ENCODE results near the gene GDPD4. TPM values are rescaled to one million over a fixed set of nuclear protein-coding genes. Genes with fewer than 3 reads are reported as not detected.

Gene GDPD4
- total and polyA plus RNA-seq, 10 of the 15 experiments (the other 5 are each of a cell fraction or from before 2014, with no cell fraction given), result 0.23 TPM; not detected in 9

- no peak for TF ChIP-seq NKRF (conservative IDR thresholded peaks at IDR 0.05)
- TF ChIP-seq, protein P1, sequence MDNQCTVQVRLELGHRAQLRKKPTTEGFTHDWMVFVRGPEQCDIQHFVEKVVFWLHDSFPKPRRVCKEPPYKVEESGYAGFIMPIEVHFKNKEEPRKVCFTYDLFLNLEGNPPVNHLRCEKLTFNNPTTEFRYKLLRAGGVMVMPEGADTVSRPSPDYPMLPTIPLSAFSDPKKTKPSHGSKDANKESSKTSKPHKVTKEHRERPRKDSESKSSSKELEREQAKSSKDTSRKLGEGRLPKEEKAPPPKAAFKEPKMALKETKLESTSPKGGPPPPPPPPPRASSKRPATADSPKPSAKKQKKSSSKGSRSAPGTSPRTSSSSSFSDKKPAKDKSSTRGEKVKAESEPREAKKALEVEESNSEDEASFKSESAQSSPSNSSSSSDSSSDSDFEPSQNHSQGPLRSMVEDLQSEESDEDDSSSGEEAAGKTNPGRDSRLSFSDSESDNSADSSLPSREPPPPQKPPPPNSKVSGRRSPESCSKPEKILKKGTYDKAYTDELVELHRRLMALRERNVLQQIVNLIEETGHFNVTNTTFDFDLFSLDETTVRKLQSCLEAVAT (IDR thresholded peaks at IDR 0.05), result no peak
- no peak for TF ChIP-seq E2F4 (IDR thresholded peaks at IDR 0.05; ENCODE audit: low read depth, low read length)
- TF ChIP-seq RELA (IDR thresholded peaks at IDR 0.05; ENCODE audit: borderline replicate concordance, partially characterized antibody), result no peak
- no peak for TF ChIP-seq HDGF (IDR thresholded peaks at IDR 0.05)
- no peak for TF ChIP-seq EGR1 (IDR thresholded peaks at IDR 0.05; ENCODE audit: borderline replicate concordance in 1 of 2, low read depth in 2 of 2, low read length in 2 of 2)
- no peak for TF ChIP-seq MEF2B (IDR thresholded peaks at IDR 0.05; ENCODE audit: partially characterized antibody, poor library complexity, severe bottlenecking)
Measured at GRCh38 chr11:77345621-77346020, 44.1 kb upstream of the GDPD4 start (continued).

DNA sequence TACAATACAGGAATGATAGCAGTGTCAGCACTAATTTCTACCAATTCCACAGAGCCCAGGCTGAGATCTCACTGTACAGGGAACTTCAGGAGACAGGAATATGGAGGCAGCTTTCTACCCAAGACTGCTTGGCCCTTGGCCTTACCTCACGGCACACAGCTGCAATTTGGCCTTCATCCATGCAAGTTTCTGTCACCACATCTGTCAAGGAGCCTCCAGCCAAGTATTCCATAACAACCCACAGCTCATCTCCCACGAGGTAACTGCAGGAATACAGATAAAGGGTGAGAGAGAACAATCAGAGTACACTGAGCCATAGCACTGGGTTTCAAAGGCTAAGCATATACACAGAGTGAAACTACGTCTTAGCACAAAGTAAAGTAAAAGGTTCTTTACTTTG lies 39.0 kb upstream of the GDPD4 start:
- Histone ChIP-seq H3K4me2 (ENCODE audit: control insufficient read depth, insufficient read depth) (no peak overlapping the region), H3K27me3 (replicated peaks in 1 of 2; ENCODE audit: control insufficient read depth in 2 of 2, insufficient read depth in 2 of 2, low read length in 1 of 2) (no peaks in the 10 kb centered on the region), H3K36me3 (ENCODE audit: control insufficient read depth in 2 of 2, insufficient read depth in 2 of 2, low read length in 1 of 2) (peaks cover 9 to 26% of the 10 kb centered on the region in 2 experiments), H3K4me3 (no peak overlapping the region), H3K9me3 (replicated peaks; ENCODE audit: control insufficient read depth, insufficient read depth, low read length) (no peaks in the 10 kb centered on the region), H4K20me1 (ENCODE audit: control insufficient read depth, insufficient read depth) (no peaks in the 10 kb centered on the region; the same call in 1 of the 2 replicates), H3K27ac (ENCODE audit: control insufficient read depth, insufficient read depth) (no peak overlapping the region), H3K79me2 (ENCODE audit: control insufficient read depth, insufficient read depth, low read length) (no peaks in the 10 kb centered on the region), H3K9ac (ENCODE audit: control insufficient read depth, insufficient read depth, low read length) (no peak overlapping the region), H2AFZ (ENCODE audit: control insufficient read depth, low read depth, low read length) (no peak overlapping the region), H3K4me1 (ENCODE audit: control insufficient read depth, insufficient read depth, low read length) (no peaks in the 10 kb centered on the region)
- POLR2A ChIA-PET, result no interaction called here
- CTCF ChIA-PET, result interaction anchor here (2.1 kb wide), 1 partner anchor 14 kb away, joined by 5 read pairs; no protein-coding TSS in a partner anchor
- RAD21 ChIA-PET (ENCODE audit: unreplicated experiment), result interaction anchor here (1.6 kb wide), 1 partner anchor 22 kb away, joined by 3 read pairs; no protein-coding TSS in a partner anchor
- SMC1A ChIA-PET (ENCODE audit: uncharacterized antibody, unreplicated experiment), result no interaction called here
- WGBS (ENCODE audit: insufficient coverage, insufficient replicate concordance, low lambda C conversion rate, missing lambda C conversion rate), result 64% methylated on average over 3 of the region's 3 CpGs
- no TSS peak for BruUV-seq (replicated peaks)
- intact Hi-C loops (cut with micrococcal nuclease; ENCODE audit: unreplicated experiment) (no loop called here), in situ Hi-C loops (cut with MboI) (no loop called here)
- DNase-seq (ENCODE audit: low read depth, low spot score), result no peak
- TF ChIP-seq TCF3 (IDR thresholded peaks at IDR 0.05; ENCODE audit: borderline replicate concordance, insufficient read depth, low read depth, low read length) (no peak), NR2C1 (IDR thresholded peaks at IDR 0.05) (no peak), SREBF1 (IDR thresholded peaks at IDR 0.05; ENCODE audit: low read length) (no peak), RUNX3 (IDR thresholded peaks at IDR 0.05; ENCODE audit: low read length) (no peak), SPI1 (IDR thresholded peaks at IDR 0.05; ENCODE audit: borderline replicate concordance, insufficient read depth, low read depth, low read length) (no peak)
- no peak for ATAC-seq
- no peak for FAIRE-seq

Data from GM12878 (cell line).